COR-L47 (cell line): ENCODE measurements around the gene FREM1.

ENCODE experiments used
- DNase-seq: peaks from one replicate; lab custom pipeline; 2025; lab: John Stamatoyannopoulos, UW

The FREM1 gene

GRCh38 chr9:14909181-14909580 is 1.0 kb downstream of the FREM1 start:
- DNase-seq: no peak

- DNase-seq: peak; percentile 19
Measured at GRCh38 chr9:14908295-14909180, 1.7 kb downstream of the FREM1 start.

GRCh38 chr9:14907696-14908095 is 2.5 kb downstream of the FREM1 start:
- DNase-seq: no peak

GRCh38 chr9:14907360-14907685 is 2.9 kb downstream of the FREM1 start:
- no peak for DNase-seq

GRCh38 chr9:14906644-14907359 is 3.4 kb downstream of the FREM1 start:
- DNase-seq: no peak

GRCh38 chr9:14906000-14906399 is 4.2 kb downstream of the FREM1 start:
- no peak for DNase-seq

- peak; percentile 7 for DNase-seq
Measured at GRCh38 chr9:14903040-14903439, 7.2 kb downstream of the FREM1 start.

- DNase-seq: no peak
Measured at GRCh38 chr9:14902561-14902960, 7.7 kb downstream of the FREM1 start.

GRCh38 chr9:14899815-14900193 is 10.4 kb downstream of the FREM1 start:
- no peak for DNase-seq

- no peak for DNase-seq
Measured at GRCh38 chr9:14899042-14899814, 11.0 kb downstream of the FREM1 start.

GRCh38 chr9:14895806-14896205 is 14.4 kb downstream of the FREM1 start:
- DNase-seq: no peak

GRCh38 chr9:14893280-14893679 is 16.9 kb downstream of the FREM1 start:
- no peak for DNase-seq

GRCh38 chr9:14891332-14891731 is 18.9 kb downstream of the FREM1 start:
- no peak for DNase-seq

- no peak for DNase-seq
Measured at GRCh38 chr9:14889451-14889850, 20.8 kb downstream of the FREM1 start.

GRCh38 chr9:14888875-14889274 is 21.4 kb downstream of the FREM1 start:
- DNase-seq: no peak

GRCh38 chr9:14888272-14888671 is 22.0 kb downstream of the FREM1 start:
- no peak for DNase-seq

- no peak for DNase-seq
Measured at GRCh38 chr9:14887149-14887548, 23.1 kb downstream of the FREM1 start.

GRCh38 chr9:14883310-14883944 is 26.8 kb downstream of the FREM1 start:
- DNase-seq: no peak

GRCh38 chr9:14882090-14882489 is 28.1 kb downstream of the FREM1 start:
- DNase-seq: no peak

- DNase-seq: no peak
Measured at GRCh38 chr9:14881006-14881405, 29.2 kb downstream of the FREM1 start.

GRCh38 chr9:14870090-14870489 is 40.1 kb downstream of the FREM1 start:
- no peak for DNase-seq

GRCh38 chr9:14869671-14870070 is 40.6 kb downstream of the FREM1 start:
- no peak for DNase-seq
